Loucy (cell line): ENCODE results near the gene TMEM108.

Experiments used
- CTCF ChIP-seq: fragments of 200-600 bp; sonication (generic); conservative IDR thresholded peaks from 2 replicates; pipeline ENCODE4 v1.5.1; 2014; ENCODE audit warnings: mild to moderate bottlenecking, antibody characterized with exemption, low read length
- EZH2phosphoT487 ChIP-seq: fragments of 200-600 bp; IDR thresholded peaks from 2 replicates; pipeline ENCODE4 v1.6.1; 2018; ENCODE audit warnings: antibody characterized with exemption, mild to moderate bottlenecking, moderate library complexity, borderline replicate concordance

GRCh38 chr3:133295944-133296917 lies 258.0 kb downstream of the TMEM108 start:
- TF ChIP-seq CTCF = no peak
- no peak for TF ChIP-seq EZH2phosphoT487
